Epidermal melanocyte (primary cell): ENCODE data around the gene TRIM46.
"Not testable (repeated sequence)": the region's sequence is repeated elsewhere in the genome, so short reads cannot be mapped to it uniquely, and the experiment has no call there.

ENCODE experiments used
- DNase-seq: peaks from one replicate; pipeline ENCODE4 v3.0.0; 2011; ENCODE audit warnings: low spot score; ENCODE audit not compliant: insufficient read length

Gene TRIM46

DNA sequence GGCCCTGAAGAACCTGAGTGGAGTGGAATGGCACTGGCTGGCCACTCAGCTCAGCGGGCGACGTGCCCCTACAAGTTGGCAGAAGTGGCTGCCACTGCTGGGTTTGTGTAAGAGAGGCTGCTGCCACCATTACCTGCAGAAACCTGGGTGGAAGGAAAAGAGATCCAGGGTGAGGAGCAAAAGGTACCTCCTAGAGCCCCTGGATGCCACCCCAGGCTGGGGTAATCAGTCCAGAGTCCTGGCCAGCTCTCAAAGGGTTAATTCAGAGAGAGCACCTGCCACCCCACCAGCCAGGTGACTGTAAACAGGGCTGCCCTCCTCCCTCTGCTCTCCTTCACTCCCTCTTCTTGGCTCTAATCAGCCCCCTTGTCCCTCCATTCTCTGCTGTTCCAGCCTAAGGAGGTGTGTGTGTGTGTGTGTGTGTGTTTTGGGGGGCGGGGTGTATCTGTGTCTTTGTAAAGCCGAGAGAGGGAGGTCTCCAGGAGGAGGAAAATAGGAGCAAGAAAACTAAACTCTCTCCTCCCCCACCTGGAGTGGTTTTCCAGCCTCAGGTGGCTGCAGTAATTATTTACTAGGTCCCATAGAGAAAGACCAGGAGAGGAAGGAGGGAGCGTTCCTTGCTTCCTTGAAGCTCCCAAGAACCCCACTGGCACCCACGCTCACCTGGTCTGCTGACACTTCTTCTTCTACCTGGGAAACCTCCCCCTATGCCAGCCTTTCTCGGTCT lies 12.6 kb downstream of the TRIM46 start:
- DNase-seq, result no peak

- DNase-seq, result no peak
Measured at GRCh38 chr1:155186794-155187455, 13.3 kb downstream of the TRIM46 start.

DNA sequence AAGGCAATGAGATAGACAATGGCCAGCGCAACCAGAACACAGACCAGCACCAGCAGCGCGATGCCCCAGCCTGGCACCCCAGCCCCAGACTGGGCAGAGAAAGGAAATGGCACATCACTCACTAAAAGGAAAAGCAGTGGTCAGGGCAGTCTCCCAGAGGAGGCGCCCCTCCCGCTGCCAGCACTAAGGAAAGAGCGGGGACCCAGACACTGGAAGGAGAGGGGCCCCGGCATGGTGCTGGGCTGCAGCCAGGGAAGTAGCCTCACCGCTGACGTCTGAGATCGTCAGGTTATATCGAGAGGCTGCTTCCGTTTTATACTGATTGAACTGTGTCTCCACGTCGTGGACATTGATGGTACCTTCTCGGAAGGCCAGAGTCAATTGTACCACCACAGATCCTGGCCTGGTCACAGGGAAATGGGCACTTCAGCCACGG lies 13.8 kb downstream of the TRIM46 start:
- no peak for DNase-seq

DNA sequence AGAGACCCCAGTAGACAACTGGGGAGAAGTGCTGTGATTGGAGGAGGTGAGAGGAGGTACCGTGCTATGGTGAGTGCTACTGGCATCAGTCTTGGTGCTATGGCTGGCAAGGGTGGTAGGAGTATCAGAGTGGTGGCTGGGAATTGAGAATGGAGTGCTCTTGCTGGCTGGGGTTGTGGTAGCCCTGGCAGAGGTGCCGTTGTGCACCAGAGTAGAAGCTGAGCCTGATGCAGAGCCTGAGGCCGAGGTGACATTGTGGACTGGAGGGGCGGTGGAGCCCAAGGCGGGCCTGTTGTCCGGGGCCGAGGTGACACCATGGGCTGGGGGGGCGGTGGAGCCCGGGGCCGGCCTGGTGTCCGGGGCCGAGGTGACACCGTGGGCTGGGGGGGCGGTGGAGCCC lies 14.6 kb downstream of the TRIM46 start:
- no peak for DNase-seq

GRCh38 chr1:155189926-155190325 lies 16.3 kb downstream of the TRIM46 start:
- not testable (repeated sequence) for DNase-seq

GRCh38 chr1:155191904-155192303 lies 18.3 kb downstream of the TRIM46 start:
- DNase-seq, result no peak

GRCh38 chr1:155192346-155193274 lies 19.0 kb downstream of the TRIM46 start:
- DNase-seq, result no peak

DNA sequence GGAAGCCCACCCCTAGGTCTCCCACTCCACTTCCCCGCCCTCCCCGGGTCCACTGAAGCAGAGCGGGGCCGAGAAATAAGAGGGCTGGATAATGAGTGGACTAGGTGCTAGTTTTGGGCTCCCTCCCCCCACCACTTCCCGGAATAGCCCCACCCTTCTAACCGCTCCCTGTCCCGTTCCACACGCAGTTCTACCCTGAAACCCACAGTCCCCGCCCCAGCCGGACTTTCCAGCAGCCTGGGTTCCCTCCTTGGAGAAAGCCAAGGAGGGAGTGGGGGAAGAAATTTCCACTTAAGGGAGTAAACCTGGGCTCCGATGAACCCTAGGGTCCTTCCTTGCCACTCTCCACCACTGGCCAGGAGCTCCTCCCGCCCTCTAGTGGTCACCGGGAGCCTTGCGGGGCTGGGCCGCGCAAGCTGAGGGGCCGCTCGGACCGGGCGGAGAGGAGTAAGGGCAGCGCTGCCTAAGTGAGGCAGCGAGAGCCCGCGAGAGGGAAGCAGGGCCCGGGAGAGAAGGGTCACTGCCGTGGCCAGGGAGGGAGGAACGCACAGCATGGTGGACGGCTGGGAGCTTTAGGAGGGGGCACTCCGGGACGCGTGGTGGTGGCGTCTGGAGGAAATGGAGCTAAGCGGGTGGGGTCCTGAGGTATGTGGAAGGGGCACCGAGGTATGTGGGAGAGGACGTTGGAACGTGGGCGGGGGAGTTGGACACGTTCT lies 19.8 kb downstream of the TRIM46 start:
- DNase-seq, result peak; percentile 95

- not testable (repeated sequence) for DNase-seq
Measured at GRCh38 chr1:155193991-155194240, 20.3 kb downstream of the TRIM46 start.

DNA sequence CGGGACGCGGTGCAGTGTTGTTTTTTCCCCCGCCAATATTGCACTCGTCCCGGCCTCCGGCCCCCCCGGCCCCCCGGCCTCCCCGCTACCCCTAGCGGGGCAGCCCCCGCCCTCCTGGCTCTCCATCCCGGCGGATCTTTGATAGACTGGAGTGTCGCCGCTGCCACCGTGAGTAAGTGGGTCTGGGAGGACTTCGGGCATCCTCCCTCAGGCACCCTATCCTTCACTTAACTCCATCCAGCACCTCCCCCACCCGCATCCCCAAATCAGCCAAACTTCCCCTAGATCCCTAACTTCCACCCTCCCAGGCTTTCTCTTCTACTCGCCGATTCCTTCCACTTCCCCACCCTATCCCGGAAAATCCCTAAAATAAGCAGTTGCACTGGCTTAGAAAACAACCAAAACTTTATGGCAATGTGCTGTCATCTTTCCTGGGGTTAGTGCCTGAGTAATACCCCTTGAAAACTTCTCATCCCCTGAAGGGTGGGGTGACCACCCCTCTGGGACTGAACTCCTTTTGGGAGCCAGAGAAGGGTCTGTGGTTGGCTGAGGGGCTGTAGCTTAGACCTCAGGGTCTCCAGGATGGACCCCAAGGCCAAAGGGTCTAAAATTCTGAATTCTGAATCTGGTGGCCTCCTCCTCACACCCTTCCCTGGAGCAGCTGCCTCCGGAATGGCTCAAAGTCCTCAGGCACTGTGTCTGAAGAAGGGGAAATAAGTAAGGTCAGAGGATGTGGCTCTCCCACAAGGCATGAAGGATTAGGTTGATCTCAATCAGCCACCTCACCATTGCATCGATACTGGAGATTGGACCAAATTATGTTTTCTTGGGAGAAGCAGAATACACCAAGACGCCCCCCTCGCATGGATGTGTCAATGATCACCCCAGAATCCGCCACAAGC lies 21.8 kb downstream of the TRIM46 start:
- DNase-seq, result no peak

GRCh38 chr1:155196103-155196892 lies 22.6 kb downstream of the TRIM46 start:
- DNase-seq, result no peak

DNA sequence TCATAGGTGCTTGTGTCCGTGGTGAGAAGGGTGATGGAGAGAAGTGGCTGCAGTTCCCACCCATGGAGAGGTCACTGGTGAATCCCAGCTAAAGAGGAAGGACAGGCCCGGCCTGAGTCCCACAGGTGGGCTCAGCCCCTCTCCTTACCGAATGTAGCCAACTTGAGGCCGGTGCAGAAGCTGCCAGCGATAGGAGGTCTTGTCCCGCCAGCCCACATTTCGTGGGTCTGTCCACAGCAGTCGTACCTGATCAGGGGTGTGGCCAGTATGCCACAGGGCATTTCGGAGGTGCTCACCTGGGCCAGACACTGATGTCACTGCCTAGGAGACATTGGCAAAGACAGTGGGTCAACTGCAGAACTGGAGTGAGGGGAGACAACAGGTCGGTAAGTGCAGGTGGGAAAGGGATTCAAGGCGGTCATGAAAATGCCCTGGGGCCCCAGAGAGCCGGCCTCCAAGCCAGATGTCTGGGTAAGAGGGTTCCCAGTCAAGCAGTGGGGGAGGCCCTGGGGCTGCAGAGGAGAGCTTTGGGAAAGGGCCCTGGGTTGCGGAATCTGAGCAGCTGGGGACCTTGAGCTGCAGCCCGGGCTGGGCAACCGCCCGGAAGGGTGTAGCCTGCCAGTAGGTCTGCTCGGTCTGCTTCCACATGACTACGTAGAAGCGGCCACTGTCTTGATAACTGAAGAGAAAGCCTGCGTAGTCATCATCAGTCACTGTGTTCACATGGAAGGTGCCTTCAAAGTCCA lies 23.4 kb downstream of the TRIM46 start:
- no peak for DNase-seq

DNA sequence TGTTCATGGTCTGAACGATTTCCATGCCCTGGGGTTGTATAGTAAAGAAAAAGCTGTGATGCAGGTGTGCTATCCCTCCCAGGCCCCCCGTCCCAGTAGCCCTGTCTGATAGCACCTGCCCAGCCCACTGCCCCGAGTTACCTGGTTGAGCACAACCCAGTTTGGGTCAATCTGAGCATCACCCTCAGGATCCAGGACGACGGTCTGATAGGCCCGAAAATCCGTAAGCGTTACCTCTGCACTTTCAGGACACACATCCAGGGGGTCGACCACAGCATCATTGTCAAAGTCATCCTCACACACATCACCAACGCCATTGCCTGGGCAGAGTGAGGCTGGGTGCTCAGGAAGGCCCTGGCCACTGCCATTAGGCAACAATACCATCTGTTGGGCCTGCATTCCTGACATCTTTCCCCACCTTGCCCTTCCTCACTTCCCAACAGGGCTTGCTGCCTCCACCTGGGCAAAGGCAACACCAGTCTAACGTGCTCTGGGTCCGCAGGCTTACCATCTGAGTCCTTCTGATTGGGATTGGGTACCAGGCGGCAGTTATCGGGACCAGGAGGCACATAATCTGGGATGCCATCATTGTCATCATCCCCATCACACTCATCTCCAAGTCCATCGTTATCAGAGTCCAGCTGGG lies 24.4 kb downstream of the TRIM46 start:
- no peak for DNase-seq

DNA sequence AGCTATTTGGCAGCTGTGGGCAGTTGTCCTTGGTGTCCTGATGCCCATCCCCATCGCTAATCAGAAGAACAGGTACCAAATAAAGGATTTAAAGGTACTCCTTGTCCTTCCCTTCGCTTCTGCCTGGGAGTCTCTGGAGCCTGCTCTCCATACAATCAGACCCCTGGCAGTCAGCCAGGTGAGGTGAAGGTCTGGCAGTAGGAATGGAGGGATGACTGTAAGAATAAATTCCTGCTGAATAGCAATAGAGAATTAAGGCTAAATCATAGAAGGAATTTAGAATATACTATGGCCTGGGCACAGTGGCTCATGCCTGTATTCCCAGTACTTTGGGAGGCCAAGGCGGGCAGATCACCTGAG lies 24.9 kb downstream of the TRIM46 start:
- no peak for DNase-seq

DNA sequence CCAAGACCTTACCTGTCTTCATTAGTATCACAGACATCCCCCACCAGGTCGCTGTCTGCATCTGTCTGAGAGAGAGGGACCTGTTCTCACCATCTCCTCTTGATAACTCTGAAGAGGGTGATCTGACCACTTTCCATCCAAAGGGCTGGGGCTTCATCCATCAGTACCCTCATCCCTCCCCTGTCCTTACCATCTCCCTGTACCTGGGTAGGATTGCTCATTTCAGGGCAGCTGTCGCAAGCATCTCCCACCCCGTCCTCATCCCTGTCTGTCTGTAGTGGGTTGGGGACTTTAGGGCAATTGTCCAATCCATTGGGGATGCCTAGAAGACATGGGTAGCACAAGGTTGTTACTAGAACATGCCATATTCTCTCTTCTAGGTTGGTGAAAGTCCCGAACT lies 26.1 kb downstream of the TRIM46 start:
- no peak for DNase-seq

- DNase-seq, result no peak
Measured at GRCh38 chr1:155200920-155201319, 27.3 kb downstream of the TRIM46 start.

DNA sequence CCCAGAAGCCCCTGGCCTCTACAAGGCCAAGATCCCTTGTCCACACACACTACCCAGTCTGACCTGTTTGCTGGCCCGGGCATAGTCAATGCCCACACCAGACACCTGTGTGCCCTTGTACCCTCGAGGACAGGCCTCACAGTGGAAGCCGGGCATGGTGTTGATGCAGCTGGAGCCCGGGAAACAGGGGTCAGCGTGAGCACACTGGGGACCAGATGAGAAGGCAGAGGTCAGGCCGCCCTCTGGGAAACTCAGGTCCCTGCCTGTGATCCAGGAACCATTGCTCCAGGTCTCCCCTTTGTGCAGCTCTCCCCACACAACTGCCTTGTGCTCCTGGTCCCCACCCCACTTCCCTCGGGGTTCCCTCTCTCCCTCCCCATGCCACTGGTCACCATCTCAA lies 28.5 kb downstream of the TRIM46 start:
- DNase-seq, result no peak

GRCh38 chr1:155202731-155203515 lies 29.3 kb downstream of the TRIM46 start:
- DNase-seq, result no peak
